Naive B cell (primary cell): Measurements from ENCODE around the gene FSD1L. TPM values are rescaled to one million over a fixed set of nuclear protein-coding genes. Genes with fewer than 3 reads are reported as not detected.

ENCODE experiments used
- ATAC-seq, 2 donors: fragments of 150-1000 bp; cut with Tn5 transposase; 2 replicates each; pipeline ENCODE4 v1.10.0; 2021; ENCODE audit warnings: low read depth in 2 of 2, mild to moderate bottlenecking in 2 of 2, moderate library complexity in 2 of 2
- DNase-seq: peaks from one replicate; pipeline ENCODE4 v3.0.0; 2022
- H3K27ac Mint-ChIP-seq, 6 donors: one replicate each; pipeline ENCODE4 v1.8.0; 2020 to 2022; ENCODE audit warnings: mild to moderate bottlenecking in 6 of 6, mixed read lengths in 6 of 6, moderate library complexity in 5 of 6, inconsistent platforms in 2 of 6
- H3K27me3 Mint-ChIP-seq, 3 donors: one replicate each; pipeline ENCODE4 v1.8.0; 2021 to 2022; ENCODE audit warnings: mixed read lengths in 3 of 3, mild to moderate bottlenecking in 1 of 3
- H3K36me3 Mint-ChIP-seq, 2 donors: one replicate each; pipeline ENCODE4 v1.8.0; 2020 to 2022; ENCODE audit warnings: mixed read lengths in 2 of 2, inconsistent platforms in 1 of 2, mild to moderate bottlenecking in 1 of 2
- H3K4me1 Mint-ChIP-seq, 3 donors: one replicate each; pipeline ENCODE4 v1.8.0; 2020 to 2022; ENCODE audit warnings: mixed read lengths in 3 of 3, inconsistent platforms in 1 of 3, mild to moderate bottlenecking in 1 of 3, moderate library complexity in 1 of 3
- H3K4me3 Mint-ChIP-seq, 8 donors: one replicate each; pipeline ENCODE4 v1.8.0; 2020 to 2022; ENCODE audit warnings: mild to moderate bottlenecking in 8 of 8, mixed read lengths in 8 of 8, moderate library complexity in 8 of 8, inconsistent platforms in 2 of 8
- H3K9me3 Mint-ChIP-seq, 7 donors: one replicate each; pipeline ENCODE4 v1.8.0; 2020 to 2022; ENCODE audit warnings: mixed read lengths in 7 of 7, mild to moderate bottlenecking in 5 of 7, inconsistent platforms in 2 of 7, moderate library complexity in 1 of 7
- polyA plus RNA-seq, 6 donors: library from polyadenylated mRNA; unstranded; fragments of 300-500 nt; fragmentation: Illumina TruSeq; gene quantifications; one replicate each; pipeline ENCODE4 v1.2.3, GENCODE V29; 2021; ENCODE audit warnings: low read depth in 6 of 6

FSD1L gene
- polyA plus RNA-seq, 6 donors from 2014 or later = 2.5 to 5.9 (median 3.5) TPM

DNA sequence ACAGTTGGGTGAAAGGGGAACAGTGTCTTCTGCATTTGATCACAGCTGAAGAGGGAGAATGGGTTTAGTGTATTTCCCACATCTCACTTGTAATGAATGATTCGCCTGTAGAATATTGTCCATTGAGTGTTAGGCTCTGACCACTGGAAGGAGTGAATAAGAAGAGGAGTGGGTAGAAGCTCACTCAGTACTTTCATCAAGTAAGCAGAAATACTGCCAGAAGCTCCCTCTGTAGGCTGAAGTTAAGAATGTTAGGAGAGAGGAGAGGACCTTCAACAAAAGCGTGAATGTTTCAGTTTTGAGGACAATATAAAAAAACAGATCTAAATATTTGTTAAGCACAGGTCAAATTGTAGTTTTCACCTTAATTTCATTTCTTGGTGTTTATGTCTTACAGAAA is 27.5 kb downstream of the FSD1L start:
- Mint-ChIP-seq H3K27me3 (no peaks in the 10 kb centered on the region), H3K36me3 (peaks cover 7 to 8% of the 10 kb centered on the region in 2 donors), H3K9me3 (no peaks in the 10 kb centered on the region), H3K27ac (no peak overlapping the region), H3K4me3 (no peak overlapping the region), H3K4me1 (no peaks in the 10 kb centered on the region)
- DNase-seq (no peak), ATAC-seq (no peak)

GRCh38 chr9:105479846-105480245 is 32.0 kb downstream of the FSD1L start:
- no peaks in the 10 kb centered on the region for H3K9me3 Mint-ChIP-seq
- peaks cover 0 to 6% (median 5%) of the 10 kb centered on the region in 3 donors for H3K4me1 Mint-ChIP-seq
- DNase-seq (no peak), ATAC-seq (no peak)
- H3K4me3 Mint-ChIP-seq = no peak overlapping the region
- no peaks in the 10 kb centered on the region for H3K36me3 Mint-ChIP-seq
- H3K27ac Mint-ChIP-seq = no peak overlapping the region
- H3K27me3 Mint-ChIP-seq = no peaks in the 10 kb centered on the region

DNA sequence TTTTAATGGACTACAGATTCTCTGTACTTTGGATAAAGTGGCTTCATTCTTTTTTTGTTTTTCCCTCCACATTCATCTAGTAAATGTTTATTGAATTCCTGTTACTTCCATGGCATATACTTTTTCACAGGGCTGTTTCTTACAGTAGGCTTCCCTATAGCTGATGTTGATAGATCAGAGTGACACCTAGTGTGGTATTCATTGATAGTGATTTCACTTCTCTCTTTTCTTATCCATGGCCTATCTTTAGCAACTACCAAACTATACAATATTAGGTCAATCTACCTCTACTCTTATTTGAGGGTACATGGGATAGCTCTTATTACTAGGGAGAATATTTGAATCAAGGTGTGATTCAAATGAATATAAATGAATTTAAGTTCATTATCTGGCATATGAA is 35.8 kb downstream of the FSD1L start:
- no peak for ATAC-seq
- H3K4me1 Mint-ChIP-seq = peaks cover 0 to 6% (median 5%) of the 10 kb centered on the region in 3 donors
- no peak overlapping the region for H3K4me3 Mint-ChIP-seq
- H3K27me3 Mint-ChIP-seq = no peaks in the 10 kb centered on the region
- H3K27ac Mint-ChIP-seq = peak overlapping the region in 1 of 6 donors; percentile 4
- H3K36me3 Mint-ChIP-seq = no peaks in the 10 kb centered on the region
- DNase-seq = no peak
- no peaks in the 10 kb centered on the region for H3K9me3 Mint-ChIP-seq

GRCh38 chr9:105484226-105484625 is 36.4 kb downstream of the FSD1L start:
- Mint-ChIP-seq H3K36me3 (no peaks in the 10 kb centered on the region), H3K9me3 (no peaks in the 10 kb centered on the region), H3K27me3 (no peaks in the 10 kb centered on the region), H3K27ac (peak overlapping the region in 1 of 6 donors; percentile 31), H3K4me3 (no peak overlapping the region), H3K4me1 (peaks cover 0 to 6% (median 5%) of the 10 kb centered on the region in 3 donors)
- DNase-seq = no peak
- no peak for ATAC-seq

DNA sequence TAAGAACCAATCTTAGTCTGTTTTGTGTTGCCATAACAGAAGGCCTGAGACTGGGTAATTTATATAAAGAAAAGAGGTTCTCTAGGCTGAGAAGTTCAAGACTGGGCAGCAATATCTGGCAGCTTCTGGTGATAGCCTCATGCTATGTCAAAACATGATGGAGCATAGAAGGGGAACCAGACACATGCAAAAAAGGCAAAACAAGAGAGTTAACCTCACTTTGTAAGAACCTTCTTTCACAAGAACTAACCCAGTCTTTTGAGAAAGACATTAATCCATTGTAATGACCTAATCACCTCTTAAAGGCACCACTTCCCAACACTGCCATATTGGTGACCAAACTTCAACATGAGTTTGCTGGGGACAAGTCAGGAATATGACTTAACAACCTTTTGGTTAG is 37.3 kb downstream of the FSD1L start:
- Mint-ChIP-seq H3K4me1 (peaks cover 0 to 6% (median 5%) of the 10 kb centered on the region in 3 donors), H3K27me3 (no peaks in the 10 kb centered on the region), H3K27ac (no peak overlapping the region), H3K36me3 (no peaks in the 10 kb centered on the region), H3K4me3 (no peak overlapping the region), H3K9me3 (no peaks in the 10 kb centered on the region)
- no peak for ATAC-seq
- no peak for DNase-seq

DNA sequence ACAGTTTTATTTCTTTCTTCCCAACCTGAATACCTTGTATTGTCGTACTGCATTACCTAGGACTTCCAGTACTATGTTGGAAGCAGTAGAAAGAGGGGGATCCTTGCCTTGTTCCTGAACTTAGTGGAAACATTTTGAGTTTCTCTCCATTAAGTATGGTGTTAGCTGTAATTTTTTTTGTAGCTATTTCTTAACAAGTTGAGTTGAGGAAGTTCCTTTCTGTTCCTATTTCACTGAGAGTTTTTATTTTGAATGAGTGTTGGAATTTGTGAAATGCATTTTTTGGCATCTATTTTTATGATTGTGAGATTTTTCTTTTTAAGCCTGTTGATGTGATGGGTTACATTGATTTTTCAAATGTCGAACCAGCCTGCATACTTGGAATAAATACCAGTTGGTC is 49.0 kb downstream of the FSD1L start:
- DNase-seq (no peak), ATAC-seq (no peak)
- Mint-ChIP-seq H3K27ac (no peak overlapping the region), H3K27me3 (no peaks in the 10 kb centered on the region), H3K4me1 (peaks cover 23 to 37% (median 30%) of the 10 kb centered on the region in 3 donors), H3K9me3 (no peaks in the 10 kb centered on the region), H3K36me3 (peaks cover 0 to 8% of the 10 kb centered on the region in 2 donors), H3K4me3 (no peak overlapping the region)

- no peaks in the 10 kb centered on the region for H3K9me3 Mint-ChIP-seq
- H3K4me3 Mint-ChIP-seq = no peak overlapping the region
- DNase-seq = no peak
- peaks cover 23 to 37% (median 30%) of the 10 kb centered on the region in 3 donors for H3K4me1 Mint-ChIP-seq
- ATAC-seq = no peak
- H3K36me3 Mint-ChIP-seq = peaks cover 0 to under 1% of the 10 kb centered on the region in 2 donors
- no peak overlapping the region for H3K27ac Mint-ChIP-seq
- H3K27me3 Mint-ChIP-seq = no peaks in the 10 kb centered on the region
These were observed 49.9 kb downstream of the FSD1L start for GRCh38 chr9:105497704-105498103.

- peak; percentile 45 for DNase-seq
These were observed 52.4 kb downstream of the FSD1L start for GRCh38 chr9:105500108-105500766.

GRCh38 chr9:105501414-105501813 is 53.6 kb downstream of the FSD1L start:
- Mint-ChIP-seq H3K4me3 (peak overlapping the region in 1 of 8 donors; percentile 54), H3K27me3 (no peaks in the 10 kb centered on the region), H3K9me3 (no peaks in the 10 kb centered on the region), H3K27ac (peak overlapping the region in 1 of 6 donors; percentile 73), H3K4me1 (peaks cover 23 to 36% (median 30%) of the 10 kb centered on the region in 3 donors), H3K36me3 (no peaks in the 10 kb centered on the region)
- ATAC-seq (no peak), DNase-seq (no peak)

More at GRCh38 chr9:105500108-105500766, 52.4 kb downstream of the FSD1L start:
- Mint-ChIP-seq H3K4me1 (peaks cover 23 to 37% (median 30%) of the 10 kb centered on the region in 3 donors), H3K36me3 (no peaks in the 10 kb centered on the region), H3K9me3 (no peaks in the 10 kb centered on the region), H3K27ac (peak overlapping the region; percentile 73 to 94 (median 88)), H3K4me3 (peak overlapping the region in 7 of 8 donors; percentile 54 to 92 (median 83)), H3K27me3 (no peaks in the 10 kb centered on the region)
- peak; percentile 96 to 97 for ATAC-seq

- H3K36me3 Mint-ChIP-seq = no peaks in the 10 kb centered on the region
- H3K4me3 Mint-ChIP-seq = no peak overlapping the region
- no peak for DNase-seq
- H3K4me1 Mint-ChIP-seq = peaks cover 23 to 30% (median 29%) of the 10 kb centered on the region in 3 donors
- no peaks in the 10 kb centered on the region for H3K9me3 Mint-ChIP-seq
- no peak for ATAC-seq
- no peak overlapping the region for H3K27ac Mint-ChIP-seq
- no peaks in the 10 kb centered on the region for H3K27me3 Mint-ChIP-seq
These were observed 54.4 kb downstream of the FSD1L start for GRCh38 chr9:105502276-105502675.

DNA sequence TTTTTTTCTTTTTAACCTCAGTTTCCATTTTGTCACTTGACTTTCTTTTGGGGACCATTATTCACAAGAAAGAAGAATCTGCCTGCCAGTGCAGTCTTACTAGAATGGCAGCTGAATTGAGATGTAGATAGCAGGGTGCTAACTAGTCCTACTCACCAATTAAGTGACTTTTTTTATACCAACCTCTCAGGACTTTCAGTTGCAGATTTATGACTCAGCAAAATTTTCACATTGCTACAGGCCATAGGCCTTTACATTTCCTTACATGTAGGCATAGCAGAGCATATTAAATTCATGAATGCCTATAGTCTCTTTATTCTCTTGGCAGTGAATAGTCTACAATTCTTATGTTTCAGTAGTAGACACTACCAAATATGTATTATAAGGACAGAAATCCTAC is 56.0 kb downstream of the FSD1L start:
- Mint-ChIP-seq H3K9me3 (no peaks in the 10 kb centered on the region), H3K4me3 (no peak overlapping the region), H3K27me3 (no peaks in the 10 kb centered on the region), H3K27ac (peak overlapping the region in 1 of 6 donors; percentile 31), H3K4me1 (peaks cover 21 to 29% (median 26%) of the 10 kb centered on the region in 3 donors), H3K36me3 (no peaks in the 10 kb centered on the region)
- ATAC-seq = no peak
- DNase-seq = no peak

DNA sequence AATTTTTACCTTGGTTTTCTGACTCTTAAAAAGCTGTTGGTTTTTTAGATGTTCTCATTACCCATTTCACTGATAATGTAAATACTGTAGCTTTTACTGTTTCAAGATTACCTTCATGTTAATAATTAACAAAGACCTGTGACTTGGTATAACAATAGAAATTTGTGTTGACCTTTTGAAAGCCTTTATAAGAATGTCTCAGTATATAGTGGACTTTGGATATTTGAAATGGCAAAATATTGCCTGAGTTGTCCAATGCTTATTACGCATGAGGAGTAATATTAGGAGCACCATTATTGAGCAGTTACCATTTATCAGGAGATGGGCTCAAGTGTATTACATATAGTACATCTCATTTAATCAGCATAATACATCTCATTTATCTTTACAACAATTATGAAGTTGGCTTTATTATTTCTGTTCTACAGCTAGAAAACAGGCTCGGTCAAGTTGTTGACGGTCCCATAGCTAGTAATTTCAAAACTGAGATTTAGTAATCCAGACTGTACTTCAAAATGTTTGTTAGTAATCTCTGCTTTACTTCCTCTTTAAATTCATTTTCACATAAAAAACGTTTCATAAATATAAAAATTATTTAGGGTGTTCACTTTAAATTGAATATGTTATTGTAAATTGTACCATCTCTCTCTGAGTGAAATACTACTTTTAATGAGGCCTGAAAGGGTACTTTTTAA is 59.4 kb downstream of the FSD1L start:
- no peaks in the 10 kb centered on the region for H3K27me3 Mint-ChIP-seq
- no peak for DNase-seq
- no peak overlapping the region for H3K27ac Mint-ChIP-seq
- H3K36me3 Mint-ChIP-seq = no peaks in the 10 kb centered on the region
- ATAC-seq = no peak
- no peaks in the 10 kb centered on the region for H3K4me1 Mint-ChIP-seq
- no peaks in the 10 kb centered on the region for H3K9me3 Mint-ChIP-seq
- no peak overlapping the region for H3K4me3 Mint-ChIP-seq

DNA sequence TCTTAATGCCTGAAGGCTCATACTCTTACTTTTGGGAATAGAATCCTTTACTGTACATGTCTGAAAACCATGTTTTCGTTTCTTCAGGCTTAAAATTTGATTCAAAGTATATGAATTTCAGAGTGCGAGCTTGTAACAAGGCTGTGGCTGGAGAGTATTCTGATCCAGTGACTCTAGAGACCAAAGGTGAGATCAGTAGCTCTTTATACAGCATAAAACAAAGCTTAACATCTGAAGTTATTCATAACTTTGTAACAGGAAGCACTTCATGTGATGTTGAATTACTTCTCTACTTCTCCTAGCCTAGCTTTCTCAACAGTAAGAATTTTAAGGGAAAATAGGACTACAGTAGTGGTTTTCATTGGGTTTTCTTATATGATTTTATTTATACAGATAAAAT is 60.7 kb downstream of the FSD1L start:
- ATAC-seq = no peak
- H3K4me1 Mint-ChIP-seq = no peaks in the 10 kb centered on the region
- no peaks in the 10 kb centered on the region for H3K36me3 Mint-ChIP-seq

DNA sequence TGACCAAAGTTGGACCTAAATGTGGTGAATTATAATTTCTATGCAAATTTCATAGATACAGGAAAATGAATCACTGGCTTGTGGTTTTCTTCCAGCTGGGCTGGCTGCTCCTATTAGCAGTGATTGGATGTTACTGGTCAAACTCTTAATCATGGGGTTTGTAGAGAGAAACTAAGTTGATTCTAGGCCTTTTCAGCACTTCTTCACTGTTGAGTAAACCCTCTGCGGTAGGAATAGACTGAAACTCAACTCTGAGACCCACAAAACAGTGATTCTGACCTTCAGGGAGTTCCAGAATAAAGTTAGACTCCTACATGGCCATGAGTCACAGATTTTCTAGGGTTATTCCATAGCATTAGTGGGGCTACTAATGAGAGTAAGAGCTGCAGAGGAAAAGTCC is 62.2 kb downstream of the FSD1L start:
- H3K4me1 Mint-ChIP-seq = no peaks in the 10 kb centered on the region
- no peak for ATAC-seq
- no peak for DNase-seq

More for the DNA sequence above, 60.7 kb downstream of the FSD1L start:
- no peak overlapping the region for H3K27ac Mint-ChIP-seq
- no peaks in the 10 kb centered on the region for H3K27me3 Mint-ChIP-seq
- H3K4me3 Mint-ChIP-seq = no peak overlapping the region
- DNase-seq = no peak
- H3K9me3 Mint-ChIP-seq = no peaks in the 10 kb centered on the region

More for the DNA sequence above, 62.2 kb downstream of the FSD1L start:
- Mint-ChIP-seq H3K27me3 (no peaks in the 10 kb centered on the region), H3K36me3 (no peaks in the 10 kb centered on the region), H3K4me3 (no peak overlapping the region), H3K27ac (peak overlapping the region in 1 of 6 donors; percentile 33), H3K9me3 (no peaks in the 10 kb centered on the region)
